ENCODE measurements around the gene DPH6.
A peak's percentile ranks its signal among the peaks of the same experiment; 100 is the strongest.
"Not testable (repeated sequence)": the region's sequence is repeated elsewhere in the genome, so short reads cannot be mapped to it uniquely, and the experiment has no call there.

Gene DPH6

GRCh38 chr15:35545824-35546510 is at the start of gene DPH6:
TSS of gene DPH6 (minus strand) at chr15:35546165. CDS start at chr15:35546141, 24 bp downstream.
- peak; percentile 88 for DNase-seq

- no peak for DNase-seq
Measured at GRCh38 chr15:35595656-35596055, 49.7 kb upstream of the DPH6 start.

GRCh38 chr15:35591987-35592386 is 46.0 kb upstream of the DPH6 start:
- not testable (repeated sequence) for DNase-seq

DNA sequence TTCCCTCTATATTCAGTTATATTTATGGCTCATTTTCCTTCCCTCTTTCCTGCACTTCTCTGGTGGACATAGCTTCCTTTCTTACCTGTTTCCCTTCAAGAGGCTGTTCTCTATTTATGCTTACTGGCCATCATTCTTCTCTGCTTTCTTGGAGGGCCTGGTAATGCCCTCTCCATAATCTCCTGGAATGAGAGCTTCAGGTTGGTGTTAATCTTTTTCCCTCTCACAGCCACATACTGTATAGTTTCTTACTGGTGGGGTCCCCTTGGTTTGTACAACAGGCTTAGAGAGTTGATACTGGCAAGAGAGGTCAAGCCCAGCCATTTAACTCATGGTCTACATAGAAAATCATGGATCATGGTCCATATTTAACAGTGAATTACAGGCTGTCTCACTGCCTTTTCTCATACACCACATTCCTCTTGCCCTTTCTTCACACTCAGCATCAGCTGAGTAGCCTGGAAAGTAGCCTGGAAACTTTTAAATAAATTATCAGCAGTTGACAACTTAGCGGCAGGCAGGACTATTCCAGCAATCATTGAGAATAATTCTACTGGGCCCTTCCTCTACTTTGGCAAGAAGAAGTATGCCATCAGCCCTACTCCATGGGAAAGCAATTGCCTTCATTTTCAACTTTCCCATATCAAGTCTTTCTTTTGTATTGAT is 38.0 kb upstream of the DPH6 start:
- DNase-seq: no peak

DNA sequence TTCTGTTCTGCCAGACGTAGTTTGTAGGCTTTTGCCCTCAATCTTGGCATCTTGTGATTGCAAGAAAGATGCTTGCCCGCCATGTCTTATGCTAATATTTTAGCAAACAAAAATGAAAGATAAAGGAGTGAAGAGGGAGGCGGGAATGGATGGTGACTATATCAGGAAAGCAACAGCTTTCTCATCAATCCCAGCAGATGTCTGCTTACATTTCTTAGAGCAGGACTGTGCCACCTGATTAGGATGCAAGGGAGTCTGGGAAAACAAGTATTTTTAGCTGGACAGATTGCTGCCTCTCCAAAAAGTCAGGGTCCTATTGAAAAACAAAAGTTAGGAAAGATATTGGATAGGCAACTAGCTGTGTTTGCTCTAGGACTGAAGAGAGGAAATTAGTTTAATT is 34.6 kb upstream of the DPH6 start:
- no peak for DNase-seq

DNA sequence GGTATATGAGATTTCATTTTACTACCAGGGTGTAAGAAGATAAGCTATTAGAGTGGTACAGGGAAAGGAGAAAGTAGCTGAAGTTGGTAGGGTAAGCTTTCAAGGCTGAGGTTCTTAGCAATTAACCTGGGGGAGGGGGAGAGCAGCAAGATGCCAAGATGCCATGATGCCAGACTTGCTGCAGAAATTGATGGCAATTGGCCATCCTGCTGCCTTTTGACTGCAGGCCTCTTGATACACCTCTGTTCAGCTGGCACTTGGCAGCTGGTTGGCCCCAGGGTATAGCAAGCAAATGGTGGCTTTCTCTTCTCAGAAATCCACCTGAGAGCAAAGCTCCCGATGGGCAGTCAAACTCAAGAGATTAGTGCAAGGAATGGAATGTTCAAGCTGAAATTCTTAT is 21.4 kb upstream of the DPH6 start:
- DNase-seq: no peak

DNA sequence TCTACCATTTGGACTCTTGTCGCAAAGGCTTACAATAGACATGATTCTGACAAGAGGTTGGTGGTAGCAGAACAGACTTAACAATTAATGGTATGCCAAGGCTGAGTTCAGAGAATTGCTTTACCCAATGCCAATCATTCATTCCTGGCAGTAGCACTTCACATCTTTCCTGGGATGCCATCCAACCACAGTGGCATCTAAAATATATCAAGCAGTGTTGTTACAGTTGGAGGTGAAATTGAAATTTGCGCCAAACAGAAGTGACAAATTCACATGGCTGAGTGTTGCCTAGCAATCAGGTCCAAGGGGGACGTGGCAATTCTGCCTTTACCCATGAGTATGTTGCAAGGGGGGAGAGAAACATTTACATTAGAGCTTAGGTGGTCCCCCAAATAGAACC is 21.0 kb upstream of the DPH6 start:
- no peak for DNase-seq

- no peak for DNase-seq
Measured at GRCh38 chr15:35565901-35566300, 19.9 kb upstream of the DPH6 start.

GRCh38 chr15:35562641-35563040 is 16.7 kb upstream of the DPH6 start:
- DNase-seq: no peak

DNA sequence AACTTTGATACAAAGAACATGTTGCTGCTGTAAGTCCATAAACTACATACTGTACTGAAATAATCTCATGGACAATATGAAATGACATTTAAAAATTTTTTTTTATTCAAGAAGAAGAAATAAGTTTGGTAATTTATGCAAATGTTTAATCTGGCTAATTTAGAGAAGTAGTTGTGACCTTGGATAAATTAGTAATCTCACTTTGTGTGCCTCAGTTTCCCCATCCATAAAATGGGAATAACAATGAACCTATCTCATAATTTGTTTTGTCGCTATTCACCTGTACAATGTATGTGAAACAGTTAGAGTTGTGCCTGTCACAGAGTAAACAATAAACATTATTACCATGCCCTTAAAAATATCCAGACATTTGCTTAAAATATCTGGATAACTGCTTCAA is 15.3 kb upstream of the DPH6 start:
- no peak for DNase-seq

GRCh38 chr15:35560870-35561269 is 14.9 kb upstream of the DPH6 start:
- no peak for DNase-seq

DNA sequence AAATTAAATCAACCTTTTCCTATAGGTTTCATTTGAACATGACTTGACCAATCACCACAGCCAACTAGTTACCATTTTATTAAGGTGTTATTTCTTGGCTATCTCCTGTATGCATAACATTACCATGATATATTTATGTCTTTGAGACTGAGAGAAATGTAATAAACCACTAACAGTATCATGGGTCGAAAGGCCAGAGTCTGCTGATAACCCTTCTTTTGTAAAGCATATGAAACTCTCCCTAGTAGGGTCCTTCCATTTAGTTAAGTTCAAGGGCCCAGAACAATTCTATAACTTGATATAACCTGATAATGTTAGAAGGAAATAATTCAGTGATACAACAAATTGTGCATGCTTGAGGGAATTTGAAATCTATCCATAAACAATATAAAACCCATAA is 14.3 kb upstream of the DPH6 start:
- DNase-seq: no peak

- DNase-seq: no peak
Measured at GRCh38 chr15:35559683-35560082, 13.7 kb upstream of the DPH6 start.

DNA sequence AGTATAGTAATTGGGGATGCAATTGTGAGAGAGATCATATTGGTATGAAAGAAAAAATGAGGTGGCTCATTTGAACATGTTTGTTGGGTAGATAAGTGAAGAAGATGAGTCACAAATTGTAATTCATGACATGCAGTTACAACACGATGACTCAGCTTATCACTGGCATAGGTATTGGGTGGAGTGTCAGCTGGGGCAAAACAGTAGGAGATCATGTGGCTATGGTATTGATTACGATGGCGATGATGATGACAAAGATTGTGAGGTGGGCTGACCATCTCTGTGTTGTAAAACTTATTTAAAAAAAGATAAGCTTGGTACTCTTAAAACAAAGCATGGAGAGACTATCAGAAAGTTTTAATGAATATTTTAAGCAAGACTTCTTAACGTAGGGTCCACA is 11.6 kb upstream of the DPH6 start:
- no peak for DNase-seq

DNA sequence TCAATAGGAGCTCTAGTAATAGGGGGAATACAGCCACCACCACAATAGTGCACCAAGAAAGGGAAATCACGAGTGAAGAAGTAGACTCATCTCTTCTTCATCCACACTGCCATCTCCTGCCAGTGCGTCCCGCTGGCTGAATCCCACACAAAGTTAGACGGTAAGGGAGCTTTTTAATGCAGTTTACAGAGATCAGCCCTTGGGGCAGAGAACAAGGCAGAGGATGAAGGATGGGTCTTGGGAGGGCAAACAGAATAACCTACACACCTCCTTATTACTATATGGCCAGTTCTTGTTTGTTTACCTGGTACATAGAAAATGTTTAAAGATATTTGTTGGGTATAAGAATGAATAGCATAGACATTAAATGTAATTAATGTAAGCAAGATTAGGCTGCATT is 11.0 kb upstream of the DPH6 start:
- no peak for DNase-seq

DNA sequence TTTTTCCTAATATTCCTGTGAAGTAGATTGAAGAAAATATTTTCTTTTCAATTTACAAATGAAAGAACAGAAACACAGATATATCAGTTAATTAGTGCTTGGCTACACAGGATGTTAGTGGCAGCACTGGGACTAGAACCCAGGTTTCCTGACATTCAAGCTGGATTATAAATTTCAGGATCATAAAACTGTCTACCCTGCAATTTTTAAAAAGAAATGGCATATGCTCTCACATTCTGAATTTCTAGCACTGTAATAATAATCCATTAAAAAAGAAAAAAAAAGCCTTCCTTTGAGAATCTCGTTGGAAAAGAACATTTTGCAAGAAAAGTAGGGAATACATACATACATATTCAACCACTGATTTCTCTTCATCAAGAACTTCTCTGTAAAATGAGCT is 9.3 kb upstream of the DPH6 start:
- DNase-seq: no peak

DNA sequence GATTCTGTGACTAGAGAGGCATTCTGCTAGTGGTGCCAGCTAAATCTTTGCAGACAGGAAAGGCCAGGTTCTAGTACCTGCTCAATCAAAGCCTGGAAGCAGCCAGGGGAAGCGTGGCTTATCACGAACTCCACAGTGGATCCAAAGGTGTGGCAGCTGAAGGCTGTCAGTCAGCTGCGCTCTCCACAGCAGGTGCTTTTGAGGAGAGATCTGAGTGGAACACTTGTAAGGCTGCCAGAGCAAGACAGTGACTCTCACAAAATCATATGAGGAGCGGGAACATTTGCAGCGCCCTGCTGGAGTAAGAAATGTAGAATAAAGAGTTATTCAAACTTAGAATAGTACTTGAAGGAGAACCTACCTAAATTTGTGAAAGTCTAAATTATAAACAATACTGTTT is 5.0 kb upstream of the DPH6 start:
- no peak for DNase-seq

DNA sequence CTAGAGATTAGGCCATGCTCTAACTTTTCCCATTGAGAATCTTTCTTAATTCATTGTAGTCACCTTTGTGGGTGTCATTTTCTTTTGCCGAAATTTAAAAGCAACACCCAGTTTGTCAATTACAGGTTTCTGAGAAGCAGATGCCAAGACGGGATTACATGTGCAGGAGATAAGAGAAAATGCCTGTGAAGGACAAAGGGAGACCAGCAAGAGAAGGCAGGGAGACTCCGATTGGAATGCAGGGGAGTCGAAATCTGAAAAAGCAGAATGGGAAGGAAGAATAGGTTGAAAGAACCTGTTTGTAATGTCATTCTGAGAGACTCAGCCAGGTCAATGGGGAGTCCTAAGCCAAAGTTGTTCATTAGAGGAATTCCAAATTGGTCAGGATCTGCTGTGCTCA is 3.6 kb upstream of the DPH6 start:
- DNase-seq: no peak

- no peak for DNase-seq
Measured at GRCh38 chr15:35548435-35548834, 2.5 kb upstream of the DPH6 start.

DNA sequence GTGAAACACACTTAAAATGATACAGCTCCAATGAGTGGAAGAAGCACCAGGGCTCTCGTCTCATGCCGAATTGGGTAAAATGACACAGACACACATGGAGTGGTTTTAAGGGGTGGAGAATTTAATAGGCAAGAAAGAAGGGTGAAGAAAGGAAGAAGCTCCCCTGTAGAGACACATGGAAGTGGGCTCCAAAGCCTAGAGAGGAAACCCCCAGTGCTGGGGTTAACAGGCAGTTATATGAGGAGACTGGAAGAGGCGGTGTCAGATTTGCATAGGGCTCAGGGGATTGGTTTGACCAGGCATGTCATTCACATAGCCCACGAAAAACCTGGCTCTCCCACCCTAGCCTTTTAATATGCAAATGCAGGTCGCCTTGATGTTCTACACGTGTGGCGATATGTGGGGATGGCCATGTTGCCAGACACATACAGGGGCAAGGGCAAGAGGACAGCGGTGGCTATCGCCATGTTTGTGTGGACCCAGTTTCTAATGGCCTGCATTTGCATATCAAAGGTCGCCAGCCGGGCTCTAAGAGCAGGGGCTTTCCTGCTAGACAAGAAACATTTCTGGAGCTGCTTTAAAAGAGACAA is 1.9 kb upstream of the DPH6 start:
- DNase-seq: no peak

DNA sequence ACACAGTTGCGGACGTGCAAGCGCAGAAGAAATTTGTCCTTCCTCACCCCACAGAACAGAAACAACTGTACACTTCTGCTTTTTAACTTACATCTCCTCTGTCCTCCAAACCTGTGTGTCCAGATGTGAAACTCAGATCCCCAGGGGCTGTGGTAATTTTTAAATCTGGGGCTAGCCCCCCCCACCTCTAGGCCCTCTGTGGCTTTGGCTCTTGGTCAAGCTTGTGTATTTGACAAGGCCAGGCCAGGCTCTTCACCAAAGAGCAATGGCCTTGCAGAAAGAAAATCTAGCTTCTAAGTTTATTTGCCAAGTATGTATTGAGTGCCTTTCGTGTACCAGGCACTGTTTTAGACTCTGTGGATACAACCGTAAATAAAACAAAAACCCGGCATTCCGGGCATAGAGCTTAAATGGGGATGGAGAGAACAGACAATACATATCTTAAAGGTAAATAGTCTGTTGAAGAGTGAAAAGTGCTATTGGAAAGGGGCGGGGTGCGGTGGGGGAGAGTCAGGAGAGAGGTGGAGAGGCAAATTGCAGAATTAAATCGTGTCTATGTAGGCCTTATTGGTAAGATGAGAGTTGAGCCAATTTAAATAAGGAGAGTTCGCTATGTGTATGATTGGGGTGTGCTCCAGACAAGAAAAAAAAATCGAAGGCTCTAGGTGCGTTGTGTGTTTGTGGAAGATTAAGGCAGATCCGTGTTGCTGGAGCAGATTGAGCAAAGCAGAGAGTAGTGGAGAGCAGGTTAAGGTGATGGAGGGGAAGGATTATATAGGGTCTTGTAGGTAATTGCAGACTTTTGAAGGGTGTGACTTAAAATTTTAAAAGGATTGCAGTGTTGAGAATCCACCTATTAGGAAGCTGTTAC is 781 bp upstream of the DPH6 start:
- DNase-seq: no peak

- no peak for DNase-seq
Measured at GRCh38 chr15:35545316-35545823, 595 bp downstream of the DPH6 start.

DNA sequence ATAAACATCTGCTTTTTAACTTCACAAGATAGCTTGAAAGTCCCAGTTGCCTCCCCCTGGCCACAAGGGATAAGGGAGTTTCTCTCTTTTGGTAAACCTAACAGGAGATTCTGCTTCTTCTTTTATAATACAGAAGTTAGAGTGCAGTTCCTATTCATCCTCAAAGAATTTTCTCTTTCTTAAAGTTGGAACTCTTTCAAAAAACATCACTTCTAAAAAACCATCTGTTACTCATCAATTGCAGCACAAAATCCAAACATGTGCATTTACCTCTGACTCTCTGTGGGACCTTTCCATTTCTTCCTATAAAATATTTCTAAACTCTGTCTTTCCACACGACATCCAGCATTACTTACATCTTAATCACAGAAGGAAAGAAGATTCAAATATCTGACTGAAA is 5.1 kb downstream of the DPH6 start:
- DNase-seq: no peak
